PFSK-1 (cell line): Measurements from ENCODE around the gene RNF144B.

Source experiments
- FOXP2 ChIP-seq: optimal IDR thresholded peaks from 2 replicates; pipeline ENCODE3; 2011; ENCODE audit warnings: borderline replicate concordance, control low read depth, inconsistent platforms; ENCODE audit not compliant: insufficient read depth; ENCODE audit errors: extremely low read length, extremely low read depth
- POLR2AphosphoS5 ChIP-seq: IDR thresholded peaks from 2 replicates; pipeline ENCODE4 v1.6.1; 2012; ENCODE audit warnings: low read depth, mild to moderate bottlenecking, control low read depth, low read length, moderate library complexity
- SIN3A ChIP-seq: IDR thresholded peaks from 2 replicates; pipeline ENCODE4 v1.6.1; 2012; ENCODE audit warnings: mild to moderate bottlenecking, low read length, moderate library complexity, borderline replicate concordance; ENCODE audit not compliant: insufficient read depth
- TAF1 ChIP-seq: IDR thresholded peaks from 2 replicates; pipeline ENCODE4 v1.6.1; 2012; ENCODE audit warnings: low read length, control low read depth, borderline replicate concordance; ENCODE audit not compliant: insufficient read depth
- TF ChIP-seq, protein P1 (sequence below), 2 experiments: IDR thresholded peaks; 2 replicates each; pipeline versions ENCODE4 v1.6.1 to v1.8.0; 2011 to 2012; ENCODE audit warnings: low read depth in 2 of 2, low read length in 2 of 2, control low read depth in 1 of 2, inconsistent platforms in 1 of 2, mild to moderate bottlenecking in 1 of 2, moderate library complexity in 1 of 2; ENCODE audit not compliant: insufficient read depth in 1 of 2

Gene RNF144B

GRCh38 chr6:18491308-18492045, 104.3 kb downstream of the RNF144B start:
- TF ChIP-seq TAF1 (no peak), FOXP2 (no peak), POLR2AphosphoS5 (no peak)

DNA sequence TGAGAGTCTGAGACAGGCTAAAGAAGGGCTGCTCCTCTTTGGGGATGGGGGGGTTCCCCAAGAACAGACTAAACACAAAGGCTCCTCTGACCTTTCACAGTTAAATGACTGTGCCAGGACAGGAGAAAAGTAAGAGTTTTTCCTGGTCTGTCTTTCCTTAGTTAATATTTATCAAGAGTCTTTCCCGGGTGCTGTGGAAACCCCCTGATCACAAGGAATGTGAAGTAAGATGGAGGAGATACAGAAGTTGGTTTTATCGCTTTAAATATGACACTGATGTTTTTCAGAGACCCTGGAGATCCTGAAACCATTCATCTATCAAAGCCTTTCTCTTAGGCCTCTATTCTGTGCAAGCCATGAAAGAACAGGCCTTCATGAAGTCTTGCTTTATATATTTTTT, 105.8 kb downstream of the RNF144B start:
- TF ChIP-seq FOXP2 (no peak), SIN3A (no peak), POLR2AphosphoS5 (no peak), TAF1 (no peak)
- TF ChIP-seq, protein P1, sequence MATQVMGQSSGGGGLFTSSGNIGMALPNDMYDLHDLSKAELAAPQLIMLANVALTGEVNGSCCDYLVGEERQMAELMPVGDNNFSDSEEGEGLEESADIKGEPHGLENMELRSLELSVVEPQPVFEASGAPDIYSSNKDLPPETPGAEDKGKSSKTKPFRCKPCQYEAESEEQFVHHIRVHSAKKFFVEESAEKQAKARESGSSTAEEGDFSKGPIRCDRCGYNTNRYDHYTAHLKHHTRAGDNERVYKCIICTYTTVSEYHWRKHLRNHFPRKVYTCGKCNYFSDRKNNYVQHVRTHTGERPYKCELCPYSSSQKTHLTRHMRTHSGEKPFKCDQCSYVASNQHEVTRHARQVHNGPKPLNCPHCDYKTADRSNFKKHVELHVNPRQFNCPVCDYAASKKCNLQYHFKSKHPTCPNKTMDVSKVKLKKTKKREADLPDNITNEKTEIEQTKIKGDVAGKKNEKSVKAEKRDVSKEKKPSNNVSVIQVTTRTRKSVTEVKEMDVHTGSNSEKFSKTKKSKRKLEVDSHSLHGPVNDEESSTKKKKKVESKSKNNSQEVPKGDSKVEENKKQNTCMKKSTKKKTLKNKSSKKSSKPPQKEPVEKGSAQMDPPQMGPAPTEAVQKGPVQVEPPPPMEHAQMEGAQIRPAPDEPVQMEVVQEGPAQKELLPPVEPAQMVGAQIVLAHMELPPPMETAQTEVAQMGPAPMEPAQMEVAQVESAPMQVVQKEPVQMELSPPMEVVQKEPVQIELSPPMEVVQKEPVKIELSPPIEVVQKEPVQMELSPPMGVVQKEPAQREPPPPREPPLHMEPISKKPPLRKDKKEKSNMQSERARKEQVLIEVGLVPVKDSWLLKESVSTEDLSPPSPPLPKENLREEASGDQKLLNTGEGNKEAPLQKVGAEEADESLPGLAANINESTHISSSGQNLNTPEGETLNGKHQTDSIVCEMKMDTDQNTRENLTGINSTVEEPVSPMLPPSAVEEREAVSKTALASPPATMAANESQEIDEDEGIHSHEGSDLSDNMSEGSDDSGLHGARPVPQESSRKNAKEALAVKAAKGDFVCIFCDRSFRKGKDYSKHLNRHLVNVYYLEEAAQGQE (IDR thresholded peaks at IDR 0.05; ENCODE audit: insufficient read depth in 1 of 2, low read depth in 2 of 2, low read length in 2 of 2) = no peak

GRCh38 chr6:18493382-18493891, 106.3 kb downstream of the RNF144B start:
- TF ChIP-seq FOXP2 (no peak), TAF1 (no peak), SIN3A (no peak), POLR2AphosphoS5 (no peak)
- TF ChIP-seq, protein P1 (IDR thresholded peaks at IDR 0.05; ENCODE audit: insufficient read depth in 1 of 2, low read depth in 2 of 2, low read length in 2 of 2) = no peak

DNA sequence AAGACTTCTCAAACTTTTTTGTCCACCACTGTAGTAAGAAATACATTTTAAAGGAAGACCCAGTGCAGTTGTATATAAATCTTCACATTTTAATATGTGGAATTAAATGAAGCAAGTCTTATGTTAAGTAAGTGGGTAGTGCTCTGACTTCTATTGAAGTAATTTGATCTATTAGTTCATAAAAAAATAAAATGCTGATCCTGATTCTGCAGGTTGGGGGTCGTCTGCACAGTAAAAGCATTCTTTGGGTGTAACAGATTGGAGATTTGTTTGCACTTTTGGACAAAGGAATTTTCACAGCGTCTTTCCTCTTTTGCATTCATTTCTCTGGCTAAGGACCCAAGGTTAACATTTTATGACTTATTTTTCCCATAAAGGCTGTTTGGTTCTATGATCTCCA, 106.8 kb downstream of the RNF144B start:
- no peak for TF ChIP-seq SIN3A
- no peak for TF ChIP-seq FOXP2
- TF ChIP-seq, protein P1 (IDR thresholded peaks at IDR 0.05; ENCODE audit: insufficient read depth in 1 of 2, low read depth in 2 of 2, low read length in 2 of 2) = no peak
- TF ChIP-seq TAF1 = no peak

DNA sequence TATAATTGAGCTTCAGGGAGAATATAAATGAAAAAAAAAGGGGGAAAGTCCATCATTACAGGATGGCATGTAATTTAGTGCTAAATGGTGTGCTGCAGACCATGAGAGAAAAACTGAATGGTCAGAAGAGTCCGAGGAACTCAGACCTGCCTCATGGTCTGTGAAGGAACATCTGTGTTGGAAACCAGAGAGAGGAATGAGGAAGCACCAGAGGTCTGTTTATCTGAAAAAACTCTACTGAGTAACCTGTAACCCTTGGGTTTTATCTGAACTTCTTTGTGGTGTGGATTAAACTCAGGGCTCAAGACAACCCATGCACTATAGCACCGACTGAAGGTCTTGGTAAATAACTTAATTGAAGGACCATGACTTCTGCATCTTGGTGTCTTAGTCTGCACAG, 108.1 kb downstream of the RNF144B start:
- TF ChIP-seq FOXP2 = no peak
- no peak for TF ChIP-seq POLR2AphosphoS5
- TF ChIP-seq TAF1 = no peak
- no peak for TF ChIP-seq SIN3A
- TF ChIP-seq, protein P1 (IDR thresholded peaks at IDR 0.05; ENCODE audit: insufficient read depth in 1 of 2, low read depth in 2 of 2, low read length in 2 of 2) = no peak
